ENCODE data around the gene FKBP14. TPM values are rescaled to one million over a fixed set of nuclear protein-coding genes. Genes with fewer than 3 reads are reported as not detected.

The FKBP14 gene
- total and polyA plus RNA-seq, 9 of the 15 experiments (the other 6 are each of a cell fraction or from before 2014, with no cell fraction given): 5.3 to 27.9 (median 14.3) TPM

GRCh38 chr7:29987811-29988317, 38.6 kb downstream of the FKBP14 start (continued):
- peak; percentile 57 for TF ChIP-seq FOSL1 (tag; conservative IDR thresholded peaks at IDR 0.05)
- TF ChIP-seq NRF1 (conservative IDR thresholded peaks at IDR 0.05 in 1 of 2, IDR thresholded peaks at IDR 0.05 in 1 of 2): no peak
- TF ChIP-seq SMARCA5 (IDR thresholded peaks at IDR 0.05): no peak
- 0 out of 2 replicates have a peak, but pooled peaks have one; percentile 12 for TF ChIP-seq SPI1 (IDR thresholded peaks at IDR 0.05; ENCODE audit: borderline replicate concordance, low read depth, low read length)
- TF ChIP-seq MAFG (tag; conservative IDR thresholded peaks at IDR 0.05): no peak
- TF ChIP-seq ATF3 (IDR thresholded peaks at IDR 0.05): peak; percentile 70
- TF ChIP-seq ATF3 (CRISPR knock-in tag; conservative IDR thresholded peaks at IDR 0.05): no peak
- TF ChIP-seq MTA1 (IDR thresholded peaks at IDR 0.05; ENCODE audit: borderline replicate concordance): no peak
- no peak for TF ChIP-seq RBM15 (IDR thresholded peaks at IDR 0.05; ENCODE audit: insufficient read depth, low read length)
- TF ChIP-seq ZC3H4 (CRISPR knock-in tag; IDR thresholded peaks at IDR 0.05; ENCODE audit: borderline replicate concordance): no peak
- TF ChIP-seq ZNF384 (IDR thresholded peaks at IDR 0.05; ENCODE audit: low read depth, low read length): peak; percentile 66
- TF ChIP-seq TEAD4 (IDR thresholded peaks at IDR 0.05; ENCODE audit: low read length): peak; percentile 61
- TF ChIP-seq TEAD4 (CRISPR knock-in tag; IDR thresholded peaks at IDR 0.05; ENCODE audit: borderline replicate concordance): no peak
- no peak for TF ChIP-seq PHF20 (IDR thresholded peaks at IDR 0.05; ENCODE audit: partially characterized antibody)
- TF ChIP-seq JUND (IDR thresholded peaks at IDR 0.05; ENCODE audit: borderline replicate concordance, low read depth, low read length): peak; percentile 71
- peak; percentile 77; the same call in 2 of the 3 replicates for TF ChIP-seq JUND (tag; IDR thresholded peaks at IDR 0.05; ENCODE audit: borderline replicate concordance, low read depth, low read length)
- TF ChIP-seq ZNF717 (CRISPR knock-in tag; IDR thresholded peaks at IDR 0.05): no peak
- TF ChIP-seq BRF1 (IDR thresholded peaks at IDR 0.05; ENCODE audit: borderline replicate concordance, extremely low read depth, insufficient read length): no peak
- no peak for TF ChIP-seq ZNF668 (CRISPR knock-in tag; IDR thresholded peaks at IDR 0.05)
- TF ChIP-seq POU5F1 (IDR thresholded peaks at IDR 0.05; ENCODE audit: borderline replicate concordance, low read depth, low read length, partially characterized antibody): no peak
- no peak for TF ChIP-seq FOXA3 (CRISPR knock-in tag; conservative IDR thresholded peaks at IDR 0.05 in 1 of 2, IDR thresholded peaks at IDR 0.05 in 1 of 2)
- no peak for TF ChIP-seq BRD4 (IDR thresholded peaks at IDR 0.05)
- no peak for TF ChIP-seq COPS2 (conservative IDR thresholded peaks at IDR 0.05)
- no peak for TF ChIP-seq KDM5B (IDR thresholded peaks at IDR 0.05; ENCODE audit: insufficient replicate concordance, low read depth, low read length)
- TF ChIP-seq TEAD1 (CRISPR knock-in tag; IDR thresholded peaks at IDR 0.05): 0 out of 4 replicates have a peak, but pooled peaks of 1 of the 2 experiments have one; percentile 50
- TF ChIP-seq SAFB2 (IDR thresholded peaks at IDR 0.05; ENCODE audit: borderline replicate concordance, low read depth, low read length, severe bottlenecking): no peak
- peak; percentile 73; the same call in 1 of the 2 replicates for TF ChIP-seq EHMT2 (IDR thresholded peaks at IDR 0.05)
- no peak for TF ChIP-seq ZNF354B (CRISPR knock-in tag; IDR thresholded peaks at IDR 0.05)
- no peak for TF ChIP-seq HOXB6 (CRISPR knock-in tag; IDR thresholded peaks at IDR 0.05; ENCODE audit: borderline replicate concordance)
